ENCODE data around the gene TNPO1.

The TNPO1 gene

GRCh38 chr5:72936893-72937292, 120.4 kb downstream of the TNPO1 start:
- DNase-seq: no peak

- no peak for DNase-seq
Observed at GRCh38 chr5:72937517-72938061, 121.1 kb downstream of the TNPO1 start.

- no peak for DNase-seq
Observed at GRCh38 chr5:72938206-72938605, 121.7 kb downstream of the TNPO1 start.

- DNase-seq: no peak
Observed at GRCh38 chr5:72940082-72940481, 123.6 kb downstream of the TNPO1 start.

GRCh38 chr5:72943307-72943706, 126.8 kb downstream of the TNPO1 start:
- no peak for DNase-seq

GRCh38 chr5:72947498-72947897, 131.0 kb downstream of the TNPO1 start:
- no peak for DNase-seq

GRCh38 chr5:72949481-72949880, 133.0 kb downstream of the TNPO1 start:
- no peak for DNase-seq

- no peak for DNase-seq
Observed at GRCh38 chr5:72951671-72952468, 135.4 kb downstream of the TNPO1 start.

- DNase-seq: no peak
Observed at GRCh38 chr5:72954389-72954788, 137.9 kb downstream of the TNPO1 start.

GRCh38 chr5:72955143-72955767, 138.8 kb downstream of the TNPO1 start:
- DNase-seq: no peak

- peak; percentile 67 for DNase-seq
Observed at GRCh38 chr5:72955768-72956323, 139.4 kb downstream of the TNPO1 start, which contains the start of gene FCHO2. TSS of gene FCHO2 (plus strand) at chr5:72956041. CDS start at chr5:72956097, 56 bp downstream.

GRCh38 chr5:72956324-72957140, 140.1 kb downstream of the TNPO1 start:
- no peak for DNase-seq

- no peak for DNase-seq
Observed at GRCh38 chr5:72957337-72957736, 140.9 kb downstream of the TNPO1 start.

- no peak for DNase-seq
Observed at GRCh38 chr5:72959257-72959656, 142.8 kb downstream of the TNPO1 start.
